ENCODE measurements around the gene CREB5. TPM values are rescaled to one million over a fixed set of nuclear protein-coding genes. Genes with fewer than 3 reads are reported as not detected.

CREB5 gene
- total and polyA plus RNA-seq, 2 of the 8 experiments (the other 6 are each of a cell fraction or from before 2014, with no cell fraction given) = 2.4 to 2.7 TPM

DNA sequence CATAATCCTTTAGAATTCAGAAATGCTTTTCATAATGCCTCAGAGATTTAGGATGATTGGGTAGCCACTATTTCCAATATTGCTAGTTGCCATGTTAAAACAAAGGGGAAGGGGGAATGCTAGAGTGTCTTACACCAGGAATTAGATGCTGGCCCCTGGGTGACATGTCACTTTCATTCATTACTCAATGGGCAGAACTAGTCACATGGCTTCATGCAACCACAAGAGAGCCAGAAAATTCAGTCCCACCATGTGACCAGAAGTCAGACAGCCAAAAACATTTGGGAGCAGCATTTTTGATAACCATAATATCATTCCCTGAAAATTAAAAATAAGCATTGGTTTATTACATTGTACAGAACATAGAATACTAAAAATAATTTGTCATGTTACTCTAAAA lies 81.2 kb downstream of the CREB5 start:
- Histone ChIP-seq H3K27me3 (replicated peaks in 1 of 4; ENCODE audit: control insufficient read depth in 3 of 4, extremely low read depth in 1 of 4, insufficient read depth in 3 of 4, low read length in 3 of 4) (peaks cover 0 to 2% (median 0%) of the 10 kb centered on the region in 4 experiments; a peak in 1 of 7 replicates), H3K79me2 (ENCODE audit: control insufficient read depth in 1 of 2, insufficient read depth in 2 of 2, low read length in 2 of 2) (no peaks in the 10 kb centered on the region), H4K8ac (ENCODE audit: extremely low read depth, insufficient read depth, low read length) (no peak overlapping the region), H3K4me2 (ENCODE audit: insufficient read depth in 1 of 2, low read depth in 2 of 2, low read length in 2 of 2) (no peak overlapping the region), H3K36me3 (ENCODE audit: control insufficient read depth in 2 of 4, insufficient read depth in 4 of 4, low read length in 3 of 4) (no peaks in the 10 kb centered on the region), H4K20me1 (replicated peaks in 1 of 2; ENCODE audit: control insufficient read depth in 1 of 2, insufficient read depth in 2 of 2, low read length in 2 of 2) (no peaks in the 10 kb centered on the region), H3K79me1 (ENCODE audit: low read depth, low read length) (no peaks in the 10 kb centered on the region), H2BK20ac (ENCODE audit: low read length) (no peak overlapping the region), H3K4me1 (replicated peaks in 1 of 4; ENCODE audit: control insufficient read depth in 3 of 4, insufficient read depth in 4 of 4, low read length in 3 of 4) (no peaks in the 10 kb centered on the region), H3K4me3 (ENCODE audit: extremely low read depth in 1 of 4, insufficient read depth in 2 of 4, low read depth in 3 of 4, low read length in 4 of 4) (no peak overlapping the region), H2BK15ac (ENCODE audit: low read length) (no peak overlapping the region), H2AFZ (ENCODE audit: low read length) (no peak overlapping the region), H3K23ac (ENCODE audit: insufficient read length) (no peak overlapping the region), H3K9me3 (ENCODE audit: insufficient read depth in 2 of 2, low read depth in 1 of 2, low read length in 1 of 2) (no peaks in the 10 kb centered on the region), H2BK12ac (ENCODE audit: low read depth, low read length) (no peak overlapping the region), H4K91ac (replicated peaks; ENCODE audit: insufficient read length, low read length) (no peak overlapping the region), H2BK5ac (ENCODE audit: low read depth, low read length) (no peak overlapping the region), H2BK120ac (replicated peaks; ENCODE audit: low read depth, low read length) (no peak overlapping the region), H3K23me2 (ENCODE audit: low read depth, low read length) (no peaks in the 10 kb centered on the region), H3K9ac (replicated peaks in 1 of 4; ENCODE audit: extremely low read depth in 1 of 4, low read depth in 3 of 4, low read length in 3 of 4) (no peak overlapping the region), H4K5ac (ENCODE audit: insufficient read length, low read depth, low read length) (no peak overlapping the region), H2AK5ac (ENCODE audit: low read depth, low read length) (no peak overlapping the region), H3K18ac (ENCODE audit: extremely low read depth, low read length) (no peak overlapping the region), H3K27ac (ENCODE audit: low read depth, low read length) (no peak overlapping the region), H3K4ac (replicated peaks; ENCODE audit: insufficient read length, low read depth, low read length) (no peak overlapping the region), H3K14ac (ENCODE audit: insufficient read length) (no peak overlapping the region), H3K56ac (replicated peaks; ENCODE audit: insufficient read length, low read depth, low read length) (no peak overlapping the region)
- DNase-seq (ENCODE audit: low read depth in 1 of 2, low spot score in 2 of 2) (no peak), FAIRE-seq (no peak)
- POLR2A ChIA-PET (ENCODE audit: partially characterized antibody) = no interaction called here
- CTCF ChIA-PET (ENCODE audit: partially characterized antibody) = no interaction called here
- no peak for TF ChIP-seq CBX5 (IDR thresholded peaks at IDR 0.05; ENCODE audit: low read depth, low read length)
- no peak for TF ChIP-seq HDAC6 (IDR thresholded peaks at IDR 0.05; ENCODE audit: low read depth, low read length)
- no peak for TF ChIP-seq CREB1 (IDR thresholded peaks at IDR 0.05)
- TF ChIP-seq, protein P1, sequence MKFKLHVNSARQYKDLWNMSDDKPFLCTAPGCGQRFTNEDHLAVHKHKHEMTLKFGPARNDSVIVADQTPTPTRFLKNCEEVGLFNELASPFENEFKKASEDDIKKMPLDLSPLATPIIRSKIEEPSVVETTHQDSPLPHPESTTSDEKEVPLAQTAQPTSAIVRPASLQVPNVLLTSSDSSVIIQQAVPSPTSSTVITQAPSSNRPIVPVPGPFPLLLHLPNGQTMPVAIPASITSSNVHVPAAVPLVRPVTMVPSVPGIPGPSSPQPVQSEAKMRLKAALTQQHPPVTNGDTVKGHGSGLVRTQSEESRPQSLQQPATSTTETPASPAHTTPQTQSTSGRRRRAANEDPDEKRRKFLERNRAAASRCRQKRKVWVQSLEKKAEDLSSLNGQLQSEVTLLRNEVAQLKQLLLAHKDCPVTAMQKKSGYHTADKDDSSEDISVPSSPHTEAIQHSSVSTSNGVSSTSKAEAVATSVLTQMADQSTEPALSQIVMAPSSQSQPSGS (IDR thresholded peaks at IDR 0.05; ENCODE audit: low read length) = no peak
- no peak for TF ChIP-seq SRF (IDR thresholded peaks at IDR 0.05; ENCODE audit: low read depth, low read length)
- no peak for TF ChIP-seq KDM1A (IDR thresholded peaks at IDR 0.05; ENCODE audit: borderline replicate concordance, low read length)
- no peak for TF ChIP-seq ASH2L (IDR thresholded peaks at IDR 0.05; ENCODE audit: low read length)
- TF ChIP-seq FOSL1 (IDR thresholded peaks at IDR 0.05; ENCODE audit: insufficient read depth, low read depth, low read length) = no peak
- no peak for TF ChIP-seq PHF8 (conservative IDR thresholded peaks at IDR 0.05; ENCODE audit: low read depth, low read length)
- TF ChIP-seq TAF7 (optimal IDR thresholded peaks at IDR 0.05; ENCODE audit: borderline replicate concordance, low read depth, low read length) = no peak
- TF ChIP-seq SIRT6 (IDR thresholded peaks at IDR 0.05; ENCODE audit: low read length) = no peak
